Suppressor macrophage (primary cell): ENCODE data around the gene PARP8.
"Not testable (repeated sequence)": the region's sequence is repeated elsewhere in the genome, so short reads cannot be mapped to it uniquely, and the experiment has no call there.

Experiments used
- DNase-seq, 4 experiments: peaks; one replicate each; pipeline ENCODE4 v3.0.0-alpha.2; 2020 to 2022

The PARP8 gene

GRCh38 chr5:50679554-50679953, 13.1 kb downstream of the PARP8 start:
- DNase-seq: not testable (repeated sequence)

DNA sequence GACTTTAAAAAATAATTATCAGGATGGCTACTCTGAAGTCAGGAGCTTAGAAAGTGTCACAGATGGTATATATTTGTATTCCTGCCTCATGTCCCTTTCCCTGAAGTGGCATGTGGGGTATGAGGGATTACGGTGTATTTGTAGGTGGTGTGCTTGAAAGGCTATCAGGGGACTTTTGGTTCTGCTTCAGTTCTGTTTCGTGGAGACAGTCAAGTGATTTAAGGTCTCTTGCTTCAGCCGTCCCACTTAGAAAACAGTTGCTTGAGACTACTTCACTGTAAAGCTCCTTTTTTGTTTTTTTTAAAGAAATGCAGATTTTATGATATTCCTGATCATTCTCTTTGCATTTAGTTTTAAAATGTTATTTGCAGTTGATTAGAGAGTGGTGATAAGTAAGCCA, 18.3 kb downstream of the PARP8 start:
- DNase-seq: no peak

- no peak for DNase-seq
Observed at GRCh38 chr5:50687548-50687947, 21.1 kb downstream of the PARP8 start.

DNA sequence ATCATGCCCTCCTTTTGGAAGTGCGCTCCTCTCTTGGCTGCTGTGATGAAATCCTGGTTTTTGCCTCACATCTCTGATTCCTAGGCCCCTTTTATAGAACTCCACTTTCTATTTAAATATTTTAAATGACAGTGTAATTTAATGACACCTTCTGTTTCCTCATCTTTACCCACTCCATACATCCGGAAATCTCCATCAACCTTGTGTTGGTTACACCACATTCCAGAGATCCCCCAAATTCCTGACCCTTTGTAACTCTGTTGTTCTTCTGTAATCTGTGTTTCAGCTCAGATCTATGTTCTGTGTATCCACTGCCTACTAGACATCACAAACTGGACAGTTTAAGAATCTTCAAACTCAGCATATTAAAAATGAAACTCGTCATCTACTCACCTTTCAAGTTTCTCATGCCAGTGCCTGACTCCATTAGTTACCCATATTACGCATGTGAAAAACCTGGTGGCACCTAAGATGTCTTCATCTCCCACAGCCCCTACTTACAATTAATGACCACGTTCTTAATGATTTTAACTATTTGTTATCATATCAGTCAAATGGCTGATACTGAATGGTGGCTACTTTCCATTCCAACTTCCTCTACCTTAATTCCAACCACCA, 25.1 kb downstream of the PARP8 start:
- no peak for DNase-seq

DNA sequence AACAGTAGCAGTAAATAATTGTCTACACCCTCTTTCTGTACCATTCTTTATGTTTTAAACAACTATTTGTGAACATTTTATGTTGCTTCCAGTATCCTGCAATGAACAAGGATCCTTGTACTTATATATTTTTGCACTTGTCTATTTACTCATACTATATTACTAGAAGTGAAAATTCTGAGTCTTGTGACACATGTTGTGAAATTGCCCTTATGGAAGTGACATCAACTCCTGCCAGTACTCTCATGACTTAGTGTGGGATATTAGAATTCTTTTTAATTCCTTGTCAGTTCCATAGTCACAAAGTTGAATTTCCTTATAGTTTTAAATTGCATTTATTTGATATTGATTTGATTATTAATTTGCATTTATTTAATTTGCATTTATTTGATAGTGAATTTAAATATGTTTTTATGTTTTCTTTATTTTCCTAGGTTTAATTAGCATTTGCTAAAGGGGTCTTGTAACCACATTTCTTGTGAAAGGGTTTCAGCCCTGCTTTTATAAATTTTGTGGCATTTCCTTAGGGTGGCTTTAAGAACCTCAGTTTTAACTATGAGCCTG, 27.7 kb downstream of the PARP8 start:
- DNase-seq: peak; percentile 55 to 92 (median 82)

DNA sequence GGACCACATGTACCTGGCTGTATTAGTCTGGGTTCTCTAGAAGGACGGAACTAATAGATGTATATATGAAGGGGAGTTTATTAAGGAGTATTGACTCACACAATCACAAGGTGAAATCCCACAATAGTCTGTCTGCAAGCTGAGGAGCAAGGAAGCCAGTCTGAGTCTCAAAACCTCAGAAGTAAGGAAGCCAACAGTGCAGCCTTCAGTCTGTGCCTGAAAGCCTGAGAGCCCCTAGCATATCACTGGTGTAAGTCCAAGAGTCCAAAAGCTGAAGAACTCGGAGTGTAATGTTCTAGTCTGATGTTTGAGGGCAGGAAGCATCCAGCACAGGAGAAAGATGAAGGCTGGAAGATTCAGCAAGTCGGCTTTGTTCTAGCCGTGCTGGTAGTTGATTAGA, 28.2 kb downstream of the PARP8 start:
- DNase-seq: peak in 3 of 4 experiments; percentile 28 to 44 (median 42)

GRCh38 chr5:50697739-50698138, 31.3 kb downstream of the PARP8 start:
- DNase-seq: no peak

DNA sequence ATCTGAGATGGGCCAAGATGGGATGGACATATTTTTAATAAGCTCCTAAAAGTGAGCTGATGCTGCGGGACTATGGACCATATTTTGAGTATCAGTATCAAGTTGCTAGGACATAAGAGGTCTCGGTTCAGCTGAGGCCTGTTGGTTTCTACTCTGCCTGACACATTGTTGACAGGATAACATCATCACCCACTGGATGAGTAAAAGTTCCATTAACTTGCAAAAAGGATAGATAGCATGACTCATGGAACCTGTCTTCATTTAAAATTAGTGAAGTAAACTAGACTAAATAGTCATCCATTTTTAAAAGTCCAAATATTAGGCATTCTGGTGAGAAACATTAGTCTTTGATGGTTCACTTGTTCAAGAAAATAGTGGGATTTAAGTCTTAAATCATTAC, 33.3 kb downstream of the PARP8 start:
- DNase-seq: peak in 1 of 4 experiments; percentile 21

DNA sequence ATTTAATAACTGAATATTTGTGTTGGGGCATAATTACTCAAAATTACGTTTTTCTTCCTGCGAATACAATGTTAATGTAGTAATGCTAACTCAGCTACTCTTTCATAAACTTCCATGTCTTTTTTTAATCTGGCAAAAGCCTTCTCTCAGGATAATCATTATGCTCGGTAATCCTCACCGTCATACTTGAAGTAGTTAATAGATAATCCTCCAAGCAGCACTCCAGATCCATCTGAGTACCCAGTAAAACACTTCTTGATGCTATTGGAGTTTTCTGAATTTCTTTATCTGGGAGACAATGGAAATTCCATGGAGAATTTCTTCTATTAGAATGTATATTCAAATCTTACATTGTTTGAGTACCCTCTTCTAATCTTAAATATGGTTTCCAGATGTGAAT, 34.3 kb downstream of the PARP8 start:
- no peak for DNase-seq

DNA sequence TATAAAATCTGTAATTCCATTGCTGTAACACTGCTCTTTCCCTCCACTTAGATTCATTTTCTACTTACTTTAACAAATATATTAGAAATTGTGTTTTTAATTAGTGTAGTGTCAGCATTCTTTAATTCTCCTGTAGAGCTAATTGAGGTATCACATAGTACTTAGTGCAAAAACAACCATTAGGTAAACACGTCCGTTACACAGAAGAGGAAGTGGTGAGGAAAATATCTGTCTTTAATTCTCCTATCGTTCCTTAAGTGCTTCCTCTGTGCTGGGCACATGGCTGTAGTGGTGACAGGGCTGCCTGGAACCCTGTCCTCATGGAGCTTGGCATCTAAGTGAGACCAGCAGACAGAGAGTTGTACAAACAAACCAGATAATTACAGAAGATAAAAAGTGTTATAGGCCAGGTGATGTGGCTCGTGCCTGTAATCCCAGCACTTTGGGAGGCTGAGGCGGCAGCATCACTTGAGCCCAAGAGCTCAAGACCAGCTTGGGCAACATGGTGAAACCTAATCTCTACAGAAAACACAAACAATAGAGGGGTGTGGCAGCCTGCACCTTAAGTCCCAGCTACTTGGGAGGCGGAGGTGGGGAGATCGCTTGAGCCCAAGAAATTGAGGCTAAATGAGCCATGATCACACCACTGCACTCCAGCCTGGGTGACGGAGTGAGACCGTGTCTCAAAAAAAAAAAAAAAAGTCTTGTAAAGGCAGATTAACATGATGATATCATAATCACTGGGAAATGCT, 36.4 kb downstream of the PARP8 start:
- peak in 1 of 4 experiments; percentile 18 for DNase-seq

DNA sequence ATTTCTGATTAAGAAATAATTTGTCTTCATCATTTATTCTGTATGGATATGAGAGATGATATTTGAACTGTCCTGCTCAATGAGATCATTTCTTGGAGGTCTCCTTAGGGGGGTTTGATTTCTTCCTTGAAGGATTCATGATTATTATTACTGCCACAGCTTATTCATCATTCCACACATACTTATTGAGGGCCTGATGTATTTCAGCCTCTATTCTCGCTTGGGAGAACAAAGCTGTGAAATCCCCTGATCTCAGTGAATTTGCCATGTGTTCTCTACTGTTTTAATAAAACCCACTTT, 36.9 kb downstream of the PARP8 start:
- no peak for DNase-seq

DNA sequence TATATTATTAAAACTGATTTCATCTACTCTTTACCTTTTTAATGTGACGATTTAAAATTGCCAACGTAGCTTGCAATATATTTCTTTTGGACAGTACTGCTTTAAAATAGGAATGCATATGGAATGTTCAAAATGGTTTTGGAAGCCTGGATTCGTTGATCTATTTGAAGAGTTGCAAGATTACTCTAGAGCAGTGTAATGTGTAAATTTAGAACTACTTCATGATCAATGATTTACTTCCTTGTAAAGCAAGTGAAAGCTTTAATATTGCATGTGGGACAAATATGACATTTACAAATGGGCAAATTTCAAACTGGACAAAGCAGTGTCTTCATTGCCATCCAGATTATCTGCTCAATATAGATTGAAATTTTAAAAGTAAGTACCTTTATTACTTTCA, 38.3 kb downstream of the PARP8 start:
- no peak for DNase-seq

DNA sequence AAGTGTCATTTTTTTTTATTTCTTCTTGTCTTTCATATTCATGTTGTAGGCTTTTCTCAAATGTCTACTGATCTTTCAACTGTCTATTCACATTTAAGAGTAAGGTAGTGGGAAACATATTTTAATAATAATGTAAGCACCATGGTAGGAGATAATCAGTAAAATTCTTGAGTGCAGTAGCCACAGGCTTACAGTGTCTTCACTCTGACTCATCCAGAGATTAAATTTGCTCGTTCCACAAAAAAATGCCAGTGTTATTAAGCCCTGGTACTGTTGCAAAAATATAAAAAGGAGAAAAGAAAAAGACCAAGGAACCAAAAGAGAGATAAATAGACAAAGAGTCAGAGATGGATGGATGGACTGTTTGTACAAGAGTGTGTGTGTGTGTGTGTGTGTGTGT, 43.0 kb downstream of the PARP8 start:
- DNase-seq: peak; percentile 12 to 43 (median 28)

DNA sequence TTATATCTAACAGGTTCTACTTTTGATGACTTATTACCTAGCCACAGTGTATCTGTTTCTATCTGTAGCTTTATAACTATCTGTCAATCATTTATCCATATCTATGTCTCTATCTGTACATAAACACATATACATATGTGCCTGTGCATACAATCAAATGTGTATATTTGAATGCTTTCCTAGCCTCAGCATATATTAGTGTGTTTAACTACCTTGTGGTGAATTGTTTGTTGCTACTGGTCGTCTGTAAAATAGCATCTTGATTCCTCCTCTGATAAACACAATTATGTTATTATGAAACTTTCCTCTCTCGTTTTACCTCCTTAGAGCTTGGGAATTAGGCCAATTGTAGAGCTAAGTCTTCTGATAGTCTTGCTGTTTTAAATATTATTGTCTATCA, 44.4 kb downstream of the PARP8 start:
- DNase-seq: no peak

DNA sequence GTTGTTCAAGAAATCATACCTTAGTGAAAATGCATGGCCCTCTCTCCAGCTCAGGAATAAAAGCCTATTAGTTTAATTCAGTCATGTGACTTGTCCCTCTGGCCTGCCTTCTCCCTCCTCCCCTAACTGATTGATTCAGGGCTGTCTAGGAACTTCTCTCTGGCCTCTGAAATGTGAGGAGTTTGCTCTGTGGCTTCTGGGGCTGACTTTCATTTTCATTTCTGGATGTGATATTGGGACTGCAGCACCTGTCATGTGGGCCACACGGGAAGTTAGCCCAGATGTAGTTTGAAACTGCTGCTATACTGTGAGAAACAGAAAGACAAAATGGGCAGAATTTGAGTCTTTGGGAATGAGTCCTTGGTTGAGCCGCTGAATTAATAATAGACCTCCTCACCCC, 44.8 kb downstream of the PARP8 start:
- peak; percentile 31 to 59 (median 58) for DNase-seq

DNA sequence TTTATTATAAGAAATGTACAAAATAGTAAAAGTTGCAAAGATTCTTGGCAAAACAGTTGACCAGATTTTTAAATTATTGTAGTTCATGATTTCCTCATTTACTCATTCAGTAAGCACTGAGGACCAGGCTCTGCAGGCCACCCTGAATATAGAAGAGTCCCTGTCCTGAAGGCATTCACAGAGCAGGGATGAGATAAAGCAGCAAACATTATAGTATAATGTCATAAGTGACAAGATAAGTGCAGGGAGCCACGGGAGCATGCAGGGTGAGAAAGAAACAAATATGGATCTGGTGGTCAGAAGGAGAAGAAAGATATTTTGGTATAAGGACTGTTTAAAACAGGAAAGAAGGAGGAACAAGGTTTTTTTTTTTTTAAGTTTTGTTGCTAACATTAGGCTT, 46.0 kb downstream of the PARP8 start:
- no peak for DNase-seq

DNA sequence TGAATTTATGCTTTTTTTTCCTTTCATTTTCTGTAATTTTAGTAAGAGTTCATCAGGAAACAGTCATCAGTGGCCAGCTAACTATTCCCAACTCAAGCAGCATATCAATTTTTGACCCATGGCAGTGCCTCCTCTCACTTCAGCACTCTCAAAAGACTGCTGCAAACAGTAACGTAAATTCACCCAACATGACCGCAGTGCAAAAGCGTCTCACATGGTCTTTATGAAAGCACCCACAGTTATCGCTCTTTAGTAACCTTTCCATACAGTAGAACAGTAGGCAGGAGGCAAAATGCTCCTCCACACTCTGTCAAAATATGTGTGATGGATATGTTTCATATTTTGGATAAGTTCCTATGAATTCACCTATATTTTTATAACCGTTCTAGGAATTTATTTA, 48.6 kb downstream of the PARP8 start:
- DNase-seq: no peak

- DNase-seq: no peak
Observed at GRCh38 chr5:50716134-50716533, 49.7 kb downstream of the PARP8 start.

GRCh38 chr5:50717651-50718050, 51.2 kb downstream of the PARP8 start:
- peak; percentile 26 to 77 (median 54) for DNase-seq

GRCh38 chr5:50720061-50720710, 53.7 kb downstream of the PARP8 start:
- no peak for DNase-seq

DNA sequence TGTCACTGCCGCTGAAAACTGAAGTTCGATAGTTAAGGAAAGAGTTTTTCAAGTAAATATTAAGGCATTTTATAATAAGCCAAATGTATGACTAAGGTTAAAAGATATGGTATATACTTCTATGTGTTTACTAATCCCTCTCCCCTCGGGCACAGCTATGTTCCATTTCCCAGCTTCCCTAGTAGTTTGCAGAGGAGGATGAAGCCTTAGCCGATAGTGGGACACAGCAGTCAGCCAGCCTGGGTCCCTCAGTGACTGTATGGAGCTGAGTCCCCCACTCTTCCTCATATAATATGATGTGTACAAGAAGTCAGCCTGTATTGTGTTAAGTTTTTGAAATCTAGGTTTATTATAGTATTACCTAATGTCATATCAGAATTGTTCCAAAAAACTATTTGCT, 55.8 kb downstream of the PARP8 start:
- DNase-seq: no peak

GRCh38 chr5:50724262-50724661, 57.8 kb downstream of the PARP8 start:
- peak in 2 of 4 experiments; percentile 41 to 45 for DNase-seq

DNA sequence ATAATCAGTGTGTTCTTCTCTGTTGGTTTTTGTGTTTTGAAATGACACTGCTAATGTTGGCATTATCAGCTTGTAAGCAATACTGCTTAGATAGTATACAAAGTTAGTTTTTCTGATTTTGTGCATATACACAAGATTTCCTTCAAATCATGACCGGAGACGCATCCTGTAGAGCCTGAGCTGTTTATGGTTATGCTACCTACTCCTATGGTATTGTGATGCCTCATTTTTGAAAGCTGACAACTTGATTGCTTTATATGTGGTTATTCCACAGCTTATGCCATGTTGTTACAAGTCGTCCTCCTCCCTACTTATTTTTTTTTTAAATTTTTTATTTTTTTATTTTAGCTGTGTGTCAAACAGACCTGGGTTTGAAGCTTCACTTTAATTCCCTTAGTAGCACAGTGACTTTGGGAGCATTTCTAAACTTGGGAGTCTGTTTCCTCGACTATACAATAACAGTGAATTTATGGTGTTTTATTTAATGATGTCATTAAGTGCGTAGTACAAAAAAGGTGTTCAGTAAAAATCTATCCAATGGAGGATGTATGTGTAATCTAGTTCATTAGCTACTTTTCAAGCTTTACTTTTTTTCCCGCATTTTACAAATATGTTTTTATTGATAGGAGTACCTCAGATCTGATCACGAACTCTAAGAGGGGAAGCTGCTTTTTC, 59.5 kb downstream of the PARP8 start:
- no peak for DNase-seq
